Fibroblast of upper back skin (primary cell): ENCODE results near the gene SLC4A4.

Experiments
- DNase-seq: peaks from one replicate; pipeline ENCODE4 v3.0.0-alpha.2; 2013

SLC4A4 gene

GRCh38 chr4:71476240-71476639 lies 137.4 kb downstream of the SLC4A4 start:
- DNase-seq = no peak

GRCh38 chr4:71486550-71487343 lies 147.9 kb downstream of the SLC4A4 start:
- DNase-seq = no peak

GRCh38 chr4:71487344-71487920 lies 148.6 kb downstream of the SLC4A4 start:
- DNase-seq = no peak

GRCh38 chr4:71494539-71494938 lies 155.7 kb downstream of the SLC4A4 start:
- no peak for DNase-seq

GRCh38 chr4:71495454-71495853 lies 156.6 kb downstream of the SLC4A4 start:
- DNase-seq = no peak

- no peak for DNase-seq
Measured at GRCh38 chr4:71497078-71497477, 158.3 kb downstream of the SLC4A4 start.

- DNase-seq = peak; percentile 4
Measured at GRCh38 chr4:71498002-71498401, 159.2 kb downstream of the SLC4A4 start.

- no peak for DNase-seq
Measured at GRCh38 chr4:71498625-71499024, 159.8 kb downstream of the SLC4A4 start.

GRCh38 chr4:71501992-71502391 lies 163.2 kb downstream of the SLC4A4 start:
- DNase-seq = no peak

- DNase-seq = no peak
Measured at GRCh38 chr4:71518283-71518989, 179.6 kb downstream of the SLC4A4 start.

- no peak for DNase-seq
Measured at GRCh38 chr4:71520308-71520707, 181.5 kb downstream of the SLC4A4 start.

GRCh38 chr4:71520850-71521249 lies 182.0 kb downstream of the SLC4A4 start:
- DNase-seq = no peak

GRCh38 chr4:71524756-71525155 lies 185.9 kb downstream of the SLC4A4 start:
- DNase-seq = no peak

GRCh38 chr4:71526637-71527406 lies 188.0 kb downstream of the SLC4A4 start:
- peak; percentile 16 for DNase-seq

- no peak for DNase-seq
Measured at GRCh38 chr4:71532407-71532806, 193.6 kb downstream of the SLC4A4 start.

- DNase-seq = no peak
Measured at GRCh38 chr4:71533121-71533520, 194.3 kb downstream of the SLC4A4 start.

- peak; percentile 16 for DNase-seq
Measured at GRCh38 chr4:71537551-71538065, 198.8 kb downstream of the SLC4A4 start.

GRCh38 chr4:71538528-71538927 lies 199.7 kb downstream of the SLC4A4 start:
- DNase-seq = no peak

GRCh38 chr4:71540749-71541269 lies 202.0 kb downstream of the SLC4A4 start:
- no peak for DNase-seq

GRCh38 chr4:71541541-71541940 lies 202.7 kb downstream of the SLC4A4 start:
- no peak for DNase-seq

- peak; percentile 83 for DNase-seq
Measured at GRCh38 chr4:71545168-71545567, 206.3 kb downstream of the SLC4A4 start.

GRCh38 chr4:71549516-71550160 lies 210.8 kb downstream of the SLC4A4 start:
- DNase-seq = no peak
